Measurements from ENCODE around the gene SF3A2. TPM values are rescaled to one million over a fixed set of nuclear protein-coding genes. Genes with fewer than 3 reads are reported as not detected.

Gene SF3A2
- total and polyA plus RNA-seq, 4 donors, result 2.2 to 32.0 (median 13.2) TPM

GRCh38 chr19:2193807-2194206, 42.8 kb upstream of the SF3A2 start:
- H3K36me3 ChIP-seq (ENCODE audit: control insufficient read depth in 4 of 4, insufficient read depth in 3 of 4, low read depth in 1 of 4, low read length in 3 of 4), result peaks cover 8 to 63% (median 15%) of the 10 kb centered on the region in 4 donors
- H3K4me1 ChIP-seq (ENCODE audit: control insufficient read depth in 4 of 4, insufficient read depth in 4 of 4, low read length in 3 of 4), result no peaks in the 10 kb centered on the region
- no peak overlapping the region for H3K4me3 ChIP-seq (ENCODE audit: low read depth in 1 of 3, low read length in 3 of 3)
- no peak overlapping the region for H3K9ac ChIP-seq (ENCODE audit: low read depth in 1 of 2, low read length in 2 of 2)
- H3K27me3 ChIP-seq (ENCODE audit: control insufficient read depth in 4 of 4, insufficient read depth in 4 of 4, low read length in 3 of 4), result no peaks in the 10 kb centered on the region
- no peak overlapping the region for H3K27ac ChIP-seq (ENCODE audit: low read depth in 1 of 2, low read length in 2 of 2)
- no peaks in the 10 kb centered on the region for H3K9me3 ChIP-seq (ENCODE audit: control insufficient read depth in 4 of 4, low read length in 3 of 4)
- 97% methylated on average over 18 of the region's 18 CpGs for WGBS
- DNase-seq (ENCODE audit: low spot score), result no peak
- TF ChIP-seq SP1 (IDR thresholded peaks at IDR 0.05), result no peak
- no peak for TF ChIP-seq HNF4G (IDR thresholded peaks at IDR 0.05)
- TF ChIP-seq NR2F2 (IDR thresholded peaks at IDR 0.05), result no peak
- no peak for TF ChIP-seq RXRA (IDR thresholded peaks at IDR 0.05)
- TF ChIP-seq FOXA1 (IDR thresholded peaks at IDR 0.05), result no peak
- no peak for TF ChIP-seq RAD21 (IDR thresholded peaks at IDR 0.05)
- no peak for TF ChIP-seq HNF4A (conservative IDR thresholded peaks at IDR 0.05)
- no peak for TF ChIP-seq GABPA (IDR thresholded peaks at IDR 0.05 in 1 of 2, conservative IDR thresholded peaks at IDR 0.05 in 1 of 2)
- no peak for TF ChIP-seq ZBTB33 (IDR thresholded peaks at IDR 0.05)
- no peak for TF ChIP-seq TAF1 (conservative IDR thresholded peaks at IDR 0.05)
- no peak for TF ChIP-seq CTCF (IDR thresholded peaks at IDR 0.05; ENCODE audit: low read depth, low read length, missing input control)
- TF ChIP-seq MAX (IDR thresholded peaks at IDR 0.05), result no peak

- DNase-seq (ENCODE audit: low spot score), result no peak
- TF ChIP-seq EGR1 (IDR thresholded peaks at IDR 0.05; ENCODE audit: low read depth in 2 of 2) (no peak), HNF4A (conservative IDR thresholded peaks at IDR 0.05) (no peak), REST (IDR thresholded peaks at IDR 0.05) (no peak), JUND (IDR thresholded peaks at IDR 0.05) (no peak), HNF4G (IDR thresholded peaks at IDR 0.05) (no peak), NR2F2 (IDR thresholded peaks at IDR 0.05) (no peak), CTCF (IDR thresholded peaks at IDR 0.05; ENCODE audit: low read depth, low read length, missing input control) (no peak), ATF3 (IDR thresholded peaks at IDR 0.05) (no peak)
- Histone ChIP-seq H3K27me3 (ENCODE audit: control insufficient read depth in 4 of 4, insufficient read depth in 4 of 4, low read length in 3 of 4) (no peaks in the 10 kb centered on the region), H3K9me3 (ENCODE audit: control insufficient read depth in 4 of 4, low read length in 3 of 4) (no peaks in the 10 kb centered on the region), H3K27ac (ENCODE audit: low read depth in 1 of 2, low read length in 2 of 2) (no peak overlapping the region), H3K4me1 (ENCODE audit: control insufficient read depth in 4 of 4, insufficient read depth in 4 of 4, low read length in 3 of 4) (no peaks in the 10 kb centered on the region), H3K9ac (ENCODE audit: low read depth in 1 of 2, low read length in 2 of 2) (no peak overlapping the region), H3K36me3 (ENCODE audit: control insufficient read depth in 4 of 4, insufficient read depth in 3 of 4, low read depth in 1 of 4, low read length in 3 of 4) (peaks cover 8 to 56% (median 13%) of the 10 kb centered on the region in 4 donors), H3K4me3 (ENCODE audit: low read depth in 1 of 3, low read length in 3 of 3) (no peak overlapping the region)
- WGBS, result 95% methylated on average over 25 of the region's 25 CpGs
These were observed 42.0 kb upstream of the SF3A2 start for GRCh38 chr19:2194513-2195078.
